Natural killer cell treated with Interleukin-12 subunit alpha and Interleukin-12 subunit beta and Interleukin-15 and Interleukin-18, amount 100 ng/mL, for 72 hours (primary cell): ENCODE results near the gene POR. TPM values are rescaled to one million over a fixed set of nuclear protein-coding genes. Genes with fewer than 3 reads are reported as not detected.
A peak's percentile ranks its signal among the peaks of the same experiment; 100 is the strongest.

Experiments
- ATAC-seq, 2 donors: fragments of 150-1000 bp; cut with Tn5 transposase in 1 of 2; sonication (Bioruptor Pico), chemical (Tn5 transposase) in 1 of 2; 2 replicates each; pipeline ENCODE4 v1.10.0; 2021
- DNase-seq: peaks from one replicate; pipeline ENCODE4 v3.0.0; 2022; ENCODE audit warnings: low spot score
- H3K27ac Mint-ChIP-seq, 2 donors: 1 replicate in 1 of 2; 2 replicates in 1 of 2; pipeline ENCODE4 v1.8.0; 2022; ENCODE audit warnings: mixed read lengths in 2 of 2, mild to moderate bottlenecking in 1 of 2, moderate library complexity in 1 of 2
- H3K27me3 Mint-ChIP-seq, 2 donors: 1 replicate in 1 of 2; 2 replicates in 1 of 2; pipeline ENCODE4 v1.8.0; 2022; ENCODE audit warnings: mixed read lengths in 2 of 2
- H3K36me3 Mint-ChIP-seq: one replicate; pipeline ENCODE4 v1.8.0; 2022; ENCODE audit warnings: mixed read lengths
- H3K4me1 Mint-ChIP-seq, 2 donors: 1 replicate in 1 of 2; 2 replicates in 1 of 2; pipeline ENCODE4 v1.8.0; 2022; ENCODE audit warnings: low read depth in 2 of 2, mixed read lengths in 2 of 2, mild to moderate bottlenecking in 1 of 2
- H3K4me3 Mint-ChIP-seq: one replicate; pipeline ENCODE4 v1.8.0; 2022; ENCODE audit warnings: mixed read lengths
- H3K9me3 Mint-ChIP-seq: 2 replicates; pipeline ENCODE4 v1.8.0; 2022; ENCODE audit warnings: mixed read lengths
- total RNA-seq, 2 donors: library from RNA; stranded (reverse); gene quantifications; one replicate each; pipeline ENCODE4 v1.2.3, GENCODE V29; 2022

POR gene
- total RNA-seq, 2 donors from 2014 or later, result 112 to 164 TPM

- peaks cover 26 to 31% of the 10 kb centered on the region in 2 donors for H3K4me1 Mint-ChIP-seq
- ATAC-seq (no peak), DNase-seq (no peak)
- peak overlapping the region; percentile 68 to 80 for H3K27ac Mint-ChIP-seq
- H3K4me3 Mint-ChIP-seq, result peak overlapping the region; percentile 91
- H3K27me3 Mint-ChIP-seq, result no peaks in the 10 kb centered on the region
- H3K9me3 Mint-ChIP-seq, result no peaks in the 10 kb centered on the region
- no peaks in the 10 kb centered on the region for H3K36me3 Mint-ChIP-seq
Measured at GRCh38 chr7:75915416-75916156, 631 bp downstream of the POR start.

GRCh38 chr7:75916259-75916658, 1.3 kb downstream of the POR start:
- no peaks in the 10 kb centered on the region for H3K9me3 Mint-ChIP-seq
- H3K4me1 Mint-ChIP-seq, result peaks cover 31% of the 10 kb centered on the region in 2 donors
- no peak for ATAC-seq
- H3K4me3 Mint-ChIP-seq, result peak overlapping the region; percentile 91
- DNase-seq, result no peak
- no peaks in the 10 kb centered on the region for H3K27me3 Mint-ChIP-seq
- H3K27ac Mint-ChIP-seq, result peak overlapping the region; percentile 68 to 80
- no peaks in the 10 kb centered on the region for H3K36me3 Mint-ChIP-seq

DNA sequence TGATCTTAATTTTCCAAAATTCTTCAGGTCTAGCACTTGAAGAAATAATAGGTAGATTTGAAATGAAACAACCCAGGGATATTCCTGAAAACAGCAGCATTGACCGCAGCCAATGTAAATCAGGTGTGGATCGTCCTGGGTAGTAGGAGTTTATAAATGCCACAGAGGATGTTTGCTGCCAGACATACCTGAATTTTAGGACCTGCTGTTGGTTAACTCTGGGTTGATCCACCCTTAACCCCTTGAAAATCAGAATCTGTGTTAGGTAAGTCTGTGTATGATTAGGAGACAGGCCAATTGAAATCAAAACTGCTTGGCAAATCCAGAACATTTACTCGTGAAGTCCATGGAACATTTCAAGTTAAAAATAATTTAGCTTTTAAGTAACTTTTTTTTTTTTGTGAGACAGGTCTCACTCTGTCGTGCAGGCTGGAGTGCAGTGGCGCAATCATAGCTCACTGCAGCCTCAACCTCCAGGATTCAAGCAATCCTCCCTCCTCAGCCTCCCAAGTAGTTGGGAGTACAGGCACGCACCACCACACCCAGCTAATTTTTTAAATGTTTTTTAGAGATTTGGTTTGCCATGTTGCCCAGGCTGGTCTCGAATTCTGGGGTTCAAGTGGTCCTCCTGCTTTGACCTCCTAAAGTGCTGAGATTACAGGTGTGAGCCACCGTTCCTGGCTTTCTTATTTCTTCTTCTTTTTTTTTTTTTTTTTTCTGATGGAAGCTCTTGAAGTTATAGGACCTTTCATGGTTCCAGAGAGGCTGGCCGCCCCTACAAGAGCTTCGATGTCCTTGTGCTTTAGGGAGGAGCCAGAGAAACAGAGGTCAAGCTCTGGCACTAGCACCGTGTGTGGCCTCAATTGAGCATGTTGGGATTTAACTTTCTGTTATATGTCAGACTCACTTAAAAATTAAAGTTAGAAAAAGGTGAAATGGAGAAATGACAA, 2.0 kb downstream of the POR start:
- Mint-ChIP-seq H3K27ac (no peak overlapping the region), H3K4me3 (peak overlapping the region; percentile 91), H3K9me3 (no peaks in the 10 kb centered on the region), H3K36me3 (no peaks in the 10 kb centered on the region), H3K4me1 (peaks cover 37 to 38% of the 10 kb centered on the region in 2 donors), H3K27me3 (no peaks in the 10 kb centered on the region)
- DNase-seq, result no peak
- no peak for ATAC-seq

GRCh38 chr7:75920431-75921161, 5.6 kb downstream of the POR start:
- peaks cover 33 to 48% of the 10 kb centered on the region in 2 donors for H3K4me1 Mint-ChIP-seq
- DNase-seq, result no peak
- H3K27me3 Mint-ChIP-seq, result no peaks in the 10 kb centered on the region
- no peaks in the 10 kb centered on the region for H3K36me3 Mint-ChIP-seq
- H3K4me3 Mint-ChIP-seq, result no peak overlapping the region
- no peaks in the 10 kb centered on the region for H3K9me3 Mint-ChIP-seq
- no peak for ATAC-seq
- no peak overlapping the region for H3K27ac Mint-ChIP-seq

DNA sequence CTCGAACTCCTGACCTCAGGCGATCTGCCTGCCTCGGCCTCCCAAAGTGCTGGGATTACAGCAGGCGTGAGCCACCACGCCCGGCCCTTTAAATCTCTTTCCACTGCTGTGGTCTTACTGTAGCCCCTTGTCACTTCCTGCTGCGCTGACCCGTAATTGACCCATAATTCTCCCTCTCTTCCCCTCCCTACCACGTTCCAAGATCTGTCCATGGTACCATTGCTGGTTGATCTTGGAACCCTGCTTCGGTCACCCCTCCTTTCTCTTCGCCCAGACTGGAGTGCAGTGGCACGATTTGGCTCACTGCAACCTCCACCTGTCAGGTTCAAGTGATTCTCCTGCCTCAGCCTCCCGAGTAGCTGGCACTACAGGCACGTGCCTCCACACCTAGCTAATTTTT, 6.5 kb downstream of the POR start:
- Mint-ChIP-seq H3K27ac (peak overlapping the region in 1 of 2 donors; percentile 26), H3K27me3 (no peaks in the 10 kb centered on the region), H3K36me3 (no peaks in the 10 kb centered on the region), H3K4me1 (peaks cover 24 to 47% of the 10 kb centered on the region in 2 donors), H3K4me3 (no peak overlapping the region), H3K9me3 (no peaks in the 10 kb centered on the region)
- no peak for ATAC-seq
- no peak for DNase-seq

DNA sequence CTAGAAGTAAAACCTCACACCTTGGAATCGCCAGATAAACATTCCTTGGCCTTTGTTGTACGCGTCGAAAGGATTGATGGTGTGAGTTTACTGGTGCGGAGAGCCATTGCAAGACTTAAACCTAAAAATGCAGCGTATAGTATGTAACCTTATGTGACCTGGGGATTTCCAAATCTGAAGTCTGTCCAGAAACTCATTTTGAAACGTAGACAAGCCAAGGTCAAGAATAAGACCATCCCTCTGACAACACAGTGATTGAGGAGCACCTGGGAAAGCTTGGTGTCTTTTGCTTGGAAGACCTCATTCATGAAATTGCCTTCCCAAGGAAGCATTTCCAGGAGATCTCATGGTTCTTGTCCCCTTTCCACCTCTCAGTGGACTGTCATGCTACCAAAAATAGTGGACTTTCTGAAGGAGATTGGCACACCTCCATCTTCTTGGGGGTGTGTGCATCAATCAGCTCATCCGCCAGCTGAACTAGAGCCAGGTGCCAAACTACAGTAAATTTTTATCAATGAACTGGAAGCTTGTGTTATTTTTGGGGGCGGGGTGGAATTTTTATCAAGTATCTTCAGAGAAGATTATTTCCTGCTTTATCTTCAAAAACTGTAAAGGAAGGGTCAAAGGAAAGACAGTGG, 8.1 kb downstream of the POR start:
- no peak for DNase-seq

DNA sequence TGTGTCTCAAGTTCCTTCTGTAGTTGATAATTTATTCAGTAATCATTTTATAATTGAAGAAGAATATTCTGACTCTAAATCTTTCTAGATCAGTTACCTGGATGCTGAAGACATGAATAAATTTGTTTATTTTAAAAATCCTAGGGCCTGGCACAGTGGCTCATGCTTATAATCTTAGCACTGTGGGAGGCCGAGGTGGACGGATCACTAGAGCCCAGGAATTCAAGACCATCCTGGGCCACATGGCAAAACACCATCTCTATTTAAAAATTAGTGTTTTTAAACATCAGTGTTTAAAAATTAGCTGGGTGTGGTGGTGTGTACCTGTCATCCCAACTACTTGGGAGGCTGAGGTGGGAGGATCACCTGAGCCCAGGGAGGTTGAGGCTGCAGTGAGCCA, 9.3 kb downstream of the POR start:
- DNase-seq (no peak), ATAC-seq (no peak)
- Mint-ChIP-seq H3K36me3 (no peaks in the 10 kb centered on the region), H3K4me1 (peaks cover 19 to 44% of the 10 kb centered on the region in 2 donors), H3K27ac (no peak overlapping the region), H3K27me3 (no peaks in the 10 kb centered on the region), H3K9me3 (no peaks in the 10 kb centered on the region), H3K4me3 (no peak overlapping the region)

More for the DNA sequence above, 8.1 kb downstream of the POR start:
- Mint-ChIP-seq H3K9me3 (no peaks in the 10 kb centered on the region), H3K36me3 (no peaks in the 10 kb centered on the region), H3K27me3 (no peaks in the 10 kb centered on the region), H3K4me1 (peaks cover 22 to 44% of the 10 kb centered on the region in 2 donors), H3K27ac (no peak overlapping the region), H3K4me3 (no peak overlapping the region)
- no peak for ATAC-seq

DNA sequence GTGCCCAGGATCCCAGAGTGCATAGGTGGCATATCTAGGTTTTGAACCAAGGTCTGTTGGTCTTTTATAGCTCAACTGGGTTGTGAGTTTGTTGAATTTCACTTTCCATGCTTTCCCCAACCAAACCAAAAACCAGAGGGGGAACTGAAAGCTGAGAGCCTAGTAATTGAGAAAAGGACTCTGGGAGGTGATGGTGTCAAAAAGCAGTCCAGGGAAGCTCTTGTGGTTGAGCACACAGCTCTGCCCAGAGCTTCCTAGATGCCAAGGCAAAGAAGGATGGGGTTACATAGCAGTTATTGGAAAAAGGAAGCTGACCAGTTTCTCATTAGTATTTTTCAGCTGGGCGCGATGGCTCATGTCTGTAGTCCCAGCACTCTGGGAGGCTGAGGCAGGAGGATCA, 9.9 kb downstream of the POR start:
- Mint-ChIP-seq H3K9me3 (no peaks in the 10 kb centered on the region), H3K4me1 (peaks cover 17 to 45% of the 10 kb centered on the region in 2 donors), H3K4me3 (no peak overlapping the region), H3K36me3 (no peaks in the 10 kb centered on the region), H3K27me3 (no peaks in the 10 kb centered on the region), H3K27ac (no peak overlapping the region)
- ATAC-seq (no peak), DNase-seq (no peak)

DNA sequence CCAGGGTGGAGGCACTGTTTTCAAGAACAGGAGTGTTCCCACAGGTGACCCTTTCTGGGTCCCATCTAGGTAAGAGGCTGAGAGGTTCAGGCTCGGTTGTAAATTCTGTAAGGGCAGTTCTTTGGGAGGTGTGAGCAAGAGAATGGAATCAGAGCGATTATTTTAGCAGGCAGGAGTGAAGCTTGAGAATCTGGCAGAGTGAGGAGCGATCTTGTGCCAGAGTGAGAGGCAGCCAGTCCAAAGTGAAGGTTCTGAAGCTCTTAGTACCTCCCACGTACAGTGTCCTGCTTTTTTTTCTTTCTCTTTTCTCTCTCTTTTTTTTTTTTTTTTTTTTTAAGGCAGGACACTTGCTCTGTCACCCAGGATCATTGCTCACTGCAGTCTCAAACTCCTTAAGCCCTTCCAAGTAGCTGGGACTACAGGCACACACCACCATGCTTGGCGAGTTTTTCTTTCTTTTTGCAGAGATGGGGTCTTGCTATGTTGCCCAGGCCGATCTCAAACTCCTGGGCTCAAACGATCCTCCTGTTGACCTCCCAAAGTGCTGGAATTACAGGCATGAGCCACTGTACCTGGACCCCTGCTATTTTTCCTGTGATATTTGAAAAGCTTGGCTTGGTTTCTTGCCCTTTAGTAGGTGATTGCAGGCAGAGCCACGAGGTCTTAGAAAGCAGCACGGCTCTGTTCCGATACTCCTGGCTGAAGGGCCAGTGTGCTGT, 10.9 kb downstream of the POR start:
- Mint-ChIP-seq H3K9me3 (no peaks in the 10 kb centered on the region), H3K36me3 (no peaks in the 10 kb centered on the region), H3K4me3 (no peak overlapping the region), H3K4me1 (peaks cover 17 to 40% of the 10 kb centered on the region in 2 donors), H3K27ac (peak overlapping the region in 1 of 2 donors; percentile 19), H3K27me3 (no peaks in the 10 kb centered on the region)
- no peak for DNase-seq
- no peak for ATAC-seq

- Mint-ChIP-seq H3K27me3 (no peaks in the 10 kb centered on the region), H3K27ac (peak overlapping the region in 1 of 2 donors; percentile 64), H3K4me3 (no peak overlapping the region), H3K36me3 (no peaks in the 10 kb centered on the region), H3K4me1 (peaks cover 8 to 24% of the 10 kb centered on the region in 2 donors), H3K9me3 (no peaks in the 10 kb centered on the region)
- ATAC-seq, result peak; percentile 36 to 43
- no peak for DNase-seq
Measured at GRCh38 chr7:75928568-75928914, 13.6 kb downstream of the POR start.

DNA sequence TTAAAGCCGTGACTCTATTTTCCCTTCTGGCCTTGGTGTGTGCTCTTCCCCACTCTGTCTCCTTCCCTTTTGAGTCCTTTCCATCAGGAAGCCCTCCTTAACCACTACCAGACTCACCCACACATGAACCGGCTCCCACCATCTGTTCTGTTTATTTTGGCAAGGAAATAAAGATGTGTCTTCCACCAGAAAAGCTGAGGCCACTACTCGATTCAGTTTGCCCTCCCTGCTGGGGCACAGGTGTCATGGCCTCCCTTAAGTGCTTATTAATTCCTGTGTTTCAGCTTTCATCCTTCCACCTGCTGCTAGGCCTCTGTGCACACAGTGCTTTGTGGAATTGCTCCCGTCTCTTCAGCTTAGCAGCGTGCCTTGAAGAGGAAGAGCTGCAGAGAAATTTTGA, 16.7 kb downstream of the POR start:
- DNase-seq (no peak), ATAC-seq (no peak)
- Mint-ChIP-seq H3K4me3 (no peak overlapping the region), H3K27me3 (no peaks in the 10 kb centered on the region), H3K27ac (no peak overlapping the region), H3K4me1 (peaks cover 8 to 13% of the 10 kb centered on the region in 2 donors), H3K9me3 (no peaks in the 10 kb centered on the region), H3K36me3 (peaks cover 8% of the 10 kb centered on the region)

GRCh38 chr7:75937958-75938786, 23.2 kb downstream of the POR start:
- peak in 1 of 2 donors; percentile 46 for ATAC-seq
- no peak for DNase-seq
- Mint-ChIP-seq H3K27ac (peak overlapping the region in 1 of 2 donors; percentile 15), H3K36me3 (peaks cover 8% of the 10 kb centered on the region), H3K9me3 (no peaks in the 10 kb centered on the region), H3K4me3 (no peak overlapping the region), H3K4me1 (peaks cover 7 to 8% of the 10 kb centered on the region in 2 donors), H3K27me3 (no peaks in the 10 kb centered on the region)
